ENCODE measurements around the gene CTNNA2. TPM values are rescaled to one million over a fixed set of nuclear protein-coding genes. Genes with fewer than 3 reads are reported as not detected.

The CTNNA2 gene
- total and polyA plus RNA-seq, 12 donors = 0.12 to 5.0 (median 1.4) TPM; not detected in 1

DNA sequence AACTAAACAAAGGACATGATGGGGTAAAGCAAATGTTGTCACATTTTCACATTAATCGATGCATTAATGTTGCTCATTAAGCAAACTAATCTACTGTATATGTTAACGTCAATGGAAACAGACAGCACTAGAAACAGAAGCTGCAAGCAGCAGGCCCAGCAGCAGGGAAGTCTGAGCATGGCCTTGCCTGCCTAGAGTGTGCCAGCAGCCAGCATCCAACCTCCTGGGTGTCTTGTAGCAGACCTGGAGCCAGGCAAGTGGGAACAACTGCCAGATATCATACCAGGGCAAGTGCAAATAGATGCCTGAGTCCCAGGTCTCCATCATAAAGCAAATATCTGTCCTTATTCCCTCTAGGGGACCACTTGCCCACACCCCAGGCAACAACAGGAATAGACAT is 472.7 kb downstream of the CTNNA2 start:
- Histone ChIP-seq H3K36me3 (replicated peaks in 1 of 2) (no peaks in the 10 kb centered on the region), H3K4me3 (no peak overlapping the region), H3K27ac (no peak overlapping the region), H3K27me3 (no peaks in the 10 kb centered on the region), H3K9me3 (replicated peaks in 1 of 3) (no peaks in the 10 kb centered on the region), H3K4me1 (replicated peaks in 1 of 2) (no peaks in the 10 kb centered on the region)
- WGBS, 4 donors = 71 to 82% (median 80%) methylated on average over 2 of the region's 2 CpGs
- no peak for DNase-seq
- TF ChIP-seq, protein P1, sequence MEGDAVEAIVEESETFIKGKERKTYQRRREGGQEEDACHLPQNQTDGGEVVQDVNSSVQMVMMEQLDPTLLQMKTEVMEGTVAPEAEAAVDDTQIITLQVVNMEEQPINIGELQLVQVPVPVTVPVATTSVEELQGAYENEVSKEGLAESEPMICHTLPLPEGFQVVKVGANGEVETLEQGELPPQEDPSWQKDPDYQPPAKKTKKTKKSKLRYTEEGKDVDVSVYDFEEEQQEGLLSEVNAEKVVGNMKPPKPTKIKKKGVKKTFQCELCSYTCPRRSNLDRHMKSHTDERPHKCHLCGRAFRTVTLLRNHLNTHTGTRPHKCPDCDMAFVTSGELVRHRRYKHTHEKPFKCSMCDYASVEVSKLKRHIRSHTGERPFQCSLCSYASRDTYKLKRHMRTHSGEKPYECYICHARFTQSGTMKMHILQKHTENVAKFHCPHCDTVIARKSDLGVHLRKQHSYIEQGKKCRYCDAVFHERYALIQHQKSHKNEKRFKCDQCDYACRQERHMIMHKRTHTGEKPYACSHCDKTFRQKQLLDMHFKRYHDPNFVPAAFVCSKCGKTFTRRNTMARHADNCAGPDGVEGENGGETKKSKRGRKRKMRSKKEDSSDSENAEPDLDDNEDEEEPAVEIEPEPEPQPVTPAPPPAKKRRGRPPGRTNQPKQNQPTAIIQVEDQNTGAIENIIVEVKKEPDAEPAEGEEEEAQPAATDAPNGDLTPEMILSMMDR (IDR thresholded peaks at IDR 0.05) = no peak
- no peak for TF ChIP-seq POLR2A (IDR thresholded peaks at IDR 0.05)
- intact Hi-C loops (cut with DNase I) = no loop called here

DNA sequence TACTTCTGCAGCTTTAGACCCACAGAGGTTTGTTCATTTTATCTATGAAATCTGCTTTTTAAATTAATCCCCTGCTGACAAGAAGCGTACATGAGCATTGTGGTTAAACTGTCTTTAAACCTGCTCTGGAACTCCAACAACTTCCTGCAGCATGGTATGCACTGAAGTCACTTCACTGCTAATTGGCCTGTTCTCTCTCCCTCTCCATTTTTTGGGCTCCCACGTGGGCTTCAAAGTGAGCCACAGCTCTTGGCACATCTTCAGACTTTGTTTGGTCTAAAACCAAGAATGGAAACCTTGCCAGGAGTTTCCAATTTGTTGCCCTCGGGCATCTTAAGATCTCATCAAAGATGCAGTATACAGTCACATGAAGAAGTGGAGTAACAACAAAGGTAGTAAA is 480.3 kb downstream of the CTNNA2 start:
- intact Hi-C loops (cut with DNase I) = no loop called here
- no peak for TF ChIP-seq POLR2A (IDR thresholded peaks at IDR 0.05)
- TF ChIP-seq, protein P1 (IDR thresholded peaks at IDR 0.05) = no peak
- Histone ChIP-seq H3K9me3 (replicated peaks in 1 of 3) (no peaks in the 10 kb centered on the region), H3K27me3 (no peaks in the 10 kb centered on the region), H3K36me3 (replicated peaks in 1 of 2) (no peaks in the 10 kb centered on the region), H3K4me1 (replicated peaks in 1 of 2) (no peaks in the 10 kb centered on the region), H3K4me3 (no peak overlapping the region), H3K27ac (no peak overlapping the region)
- no peak for DNase-seq
- WGBS, 4 donors = 46 to 53% (median 47%) methylated on average over 3 of the region's 3 CpGs

DNA sequence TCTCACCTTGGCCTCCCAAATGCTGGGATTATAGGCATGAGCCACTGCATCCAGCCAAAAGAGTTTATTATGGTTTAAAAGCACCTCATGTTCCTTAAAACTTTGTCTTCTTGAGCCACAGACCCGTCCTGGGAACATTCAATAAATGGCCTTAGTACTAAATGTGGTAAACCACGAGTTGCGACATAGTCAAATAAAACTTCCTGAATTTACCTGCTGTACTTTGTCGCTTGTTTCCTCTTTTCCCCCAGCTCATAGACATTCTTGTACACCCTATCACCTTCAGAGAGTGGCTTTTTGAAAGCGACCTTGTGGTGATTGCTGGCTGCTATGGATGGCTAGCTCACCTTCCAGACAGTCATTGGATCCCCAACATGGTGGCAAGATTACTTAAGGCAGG is 481.3 kb downstream of the CTNNA2 start:
- no peak for DNase-seq
- no peak for TF ChIP-seq POLR2A (IDR thresholded peaks at IDR 0.05)
- TF ChIP-seq, protein P1 (IDR thresholded peaks at IDR 0.05) = no peak
- H3K4me3 ChIP-seq = no peak overlapping the region
- 66 to 72% (median 70%) methylated on average over 5 of the region's 5 CpGs for whole genome bisulfite sequencing, 4 donors
- intact Hi-C loops (cut with DNase I) = no loop called here
- H3K27me3 ChIP-seq = no peaks in the 10 kb centered on the region
- no peaks in the 10 kb centered on the region for H3K36me3 ChIP-seq (replicated peaks in 1 of 2)
- no peaks in the 10 kb centered on the region for H3K9me3 ChIP-seq (replicated peaks in 1 of 3)
- H3K27ac ChIP-seq = no peak overlapping the region
- H3K4me1 ChIP-seq (replicated peaks in 1 of 2) = no peaks in the 10 kb centered on the region

DNA sequence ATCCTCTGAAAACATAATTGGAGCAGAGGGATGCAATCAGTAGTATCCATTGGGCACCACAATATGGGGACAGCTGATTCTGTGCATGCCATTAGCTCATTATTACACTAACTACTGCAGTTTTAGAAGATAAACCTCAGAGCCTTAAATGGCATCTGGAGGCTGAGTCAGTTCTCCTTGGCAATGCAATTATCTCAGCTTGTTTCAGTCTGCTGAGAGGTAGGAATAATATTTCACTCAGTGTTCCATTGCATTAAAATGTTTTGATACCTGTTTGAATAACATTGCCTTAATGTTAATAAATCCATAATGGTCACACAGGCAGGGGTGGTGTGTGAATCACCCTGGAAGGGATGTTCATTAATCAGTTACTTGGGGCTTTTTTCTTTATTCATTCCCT is 482.1 kb downstream of the CTNNA2 start:
- Histone ChIP-seq H3K9me3 (replicated peaks in 1 of 3) (no peaks in the 10 kb centered on the region), H3K27ac (no peak overlapping the region), H3K36me3 (replicated peaks in 1 of 2) (no peaks in the 10 kb centered on the region), H3K27me3 (no peaks in the 10 kb centered on the region), H3K4me1 (replicated peaks in 1 of 2) (no peaks in the 10 kb centered on the region), H3K4me3 (no peak overlapping the region)
- no peak for TF ChIP-seq POLR2A (IDR thresholded peaks at IDR 0.05)
- TF ChIP-seq, protein P1 (IDR thresholded peaks at IDR 0.05) = no peak
- DNase-seq = no peak
- intact Hi-C loops (cut with DNase I) = no loop called here
